KG1 (cell line): ENCODE measurements around the gene ARHGAP26.
"Not testable (repeated sequence)": the region's sequence is repeated elsewhere in the genome, so short reads cannot be mapped to it uniquely, and the experiment has no call there.

ENCODE experiments used
- DNase-seq: peaks from one replicate; lab custom pipeline; 2025; lab: John Stamatoyannopoulos, UW

Gene ARHGAP26

DNA sequence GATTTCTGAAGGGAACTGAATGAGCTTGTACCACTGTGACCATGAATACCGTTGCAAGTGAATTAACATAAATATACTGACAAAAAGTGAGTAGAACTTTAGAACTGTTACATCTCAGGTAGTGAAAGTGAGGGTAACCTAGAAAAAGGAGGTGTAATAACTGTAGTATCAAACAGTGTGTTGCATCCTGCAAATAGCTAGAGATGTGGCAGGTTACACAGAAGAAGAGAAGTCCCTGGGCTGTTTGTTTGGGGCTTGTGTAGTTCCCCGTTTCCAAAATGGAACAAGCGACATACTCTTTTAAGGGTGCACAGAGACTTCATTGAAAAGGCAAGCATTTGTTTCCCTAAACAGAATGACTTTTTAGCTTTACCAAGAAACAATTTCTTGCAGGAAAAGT is 418.5 kb downstream of the ARHGAP26 start:
- DNase-seq, result no peak

DNA sequence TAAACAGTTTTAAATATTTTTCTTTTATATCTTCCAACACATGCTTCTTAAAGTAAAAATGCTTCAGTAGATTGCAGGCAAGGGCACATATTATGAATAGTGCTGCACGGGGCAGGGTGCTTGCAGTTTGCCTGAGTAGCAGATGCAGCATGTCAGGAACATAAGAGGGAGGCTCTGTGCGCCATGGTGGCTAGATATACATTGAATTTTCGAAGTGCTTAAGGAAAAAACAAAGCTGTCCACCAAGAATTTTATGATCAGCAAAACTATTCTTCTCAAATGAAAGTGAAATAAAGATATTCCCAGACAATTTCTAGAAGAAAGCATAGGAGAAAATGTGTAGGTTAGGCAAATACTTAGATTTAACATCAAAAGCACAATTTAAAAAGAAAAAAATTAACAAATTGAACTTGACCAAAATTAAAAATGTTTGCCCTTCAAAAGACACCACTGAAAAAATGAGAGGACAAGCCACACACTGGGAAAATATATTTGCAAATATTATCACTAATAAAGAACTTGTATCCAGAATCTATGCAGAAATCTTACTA is 420.2 kb downstream of the ARHGAP26 start:
- DNase-seq, result no peak

DNA sequence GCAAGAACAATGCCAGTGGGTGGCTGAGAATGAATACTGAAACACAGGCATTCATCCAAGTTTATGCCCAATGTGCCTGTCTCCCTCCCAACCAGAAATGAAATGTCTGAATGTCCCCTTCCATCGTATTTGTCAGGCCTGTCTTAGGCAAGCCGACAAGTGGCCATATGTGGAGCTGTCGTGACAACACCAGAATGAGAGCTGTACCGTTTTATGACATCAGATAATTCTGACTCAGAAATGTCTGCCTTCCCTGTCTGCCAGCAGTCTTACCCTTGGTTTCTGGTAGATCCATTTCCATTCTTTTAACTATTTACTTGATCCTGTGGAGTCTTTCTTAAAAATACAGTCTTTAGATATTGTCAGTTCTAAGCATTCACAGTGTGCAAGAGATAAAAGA is 421.5 kb downstream of the ARHGAP26 start:
- DNase-seq, result no peak

DNA sequence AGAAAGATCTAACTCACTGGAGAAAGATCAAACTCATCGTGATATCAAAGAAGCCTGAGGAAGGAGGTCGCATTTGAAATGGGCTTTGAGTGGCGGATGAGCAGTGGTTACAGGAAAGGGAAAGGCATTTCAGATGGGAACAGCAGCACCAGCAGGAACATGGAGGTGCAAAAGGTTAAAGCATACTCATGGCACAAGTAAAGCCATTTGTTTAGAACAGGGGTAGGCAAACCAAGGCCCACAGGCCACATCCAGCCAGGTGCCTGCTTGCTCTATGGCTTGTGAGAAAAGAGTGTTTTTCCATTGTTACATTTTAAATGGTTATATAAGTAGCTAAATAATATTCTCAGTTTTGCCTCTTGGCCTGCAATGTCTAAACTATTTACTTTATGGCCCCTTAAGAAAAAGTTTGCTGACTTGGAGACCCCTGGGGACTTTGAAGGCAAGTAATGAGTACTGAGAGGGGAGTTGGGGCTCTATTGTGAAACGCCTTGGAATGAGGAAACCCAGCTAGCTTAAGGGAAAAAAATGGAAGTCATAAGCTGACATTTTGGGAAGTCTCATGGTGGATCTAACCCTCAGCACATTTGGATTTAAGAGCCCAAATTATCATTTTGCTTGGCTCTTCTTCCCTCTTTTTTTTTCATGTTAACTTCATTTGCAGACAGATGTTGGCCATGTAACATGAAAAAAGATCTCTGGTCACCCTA is 422.2 kb downstream of the ARHGAP26 start:
- no peak for DNase-seq

DNA sequence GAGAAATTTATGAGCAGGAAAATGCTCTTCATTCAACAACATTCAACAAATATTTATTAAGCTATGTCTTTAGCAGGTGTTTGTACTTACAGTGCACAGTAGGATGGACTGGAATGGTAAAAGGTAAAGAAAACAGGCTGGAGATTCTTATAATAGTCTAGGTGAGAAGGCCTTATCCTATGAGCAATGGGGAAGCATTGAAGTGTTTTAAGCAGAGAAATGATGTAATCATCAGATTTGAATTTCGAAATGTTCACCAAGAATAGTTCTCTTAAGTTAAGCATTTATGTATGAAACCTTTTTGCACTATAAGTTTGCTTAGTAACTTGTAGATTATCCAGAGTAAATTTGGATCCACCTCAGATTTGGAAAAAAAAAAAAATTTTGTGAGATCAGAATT is 424.0 kb downstream of the ARHGAP26 start:
- DNase-seq, result no peak

DNA sequence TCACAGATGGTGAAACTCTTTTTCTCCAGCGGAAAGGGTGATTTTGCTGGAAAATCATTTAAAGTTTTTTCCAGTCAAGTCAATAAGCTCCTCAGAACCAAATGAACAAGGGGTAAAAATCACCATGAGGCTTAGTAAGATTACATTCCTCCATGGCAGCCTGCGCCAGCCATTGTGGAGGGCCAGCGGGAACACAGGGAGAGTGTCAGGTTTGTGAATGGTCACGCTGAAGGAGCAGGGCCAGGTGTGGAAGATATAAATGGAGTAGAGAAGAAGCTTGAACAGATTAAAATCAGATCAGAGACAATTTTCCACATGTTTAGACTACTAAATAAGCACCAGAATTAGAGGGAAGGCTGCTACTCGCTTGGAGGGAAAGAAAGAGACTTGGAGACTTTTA is 424.5 kb downstream of the ARHGAP26 start:
- no peak for DNase-seq

DNA sequence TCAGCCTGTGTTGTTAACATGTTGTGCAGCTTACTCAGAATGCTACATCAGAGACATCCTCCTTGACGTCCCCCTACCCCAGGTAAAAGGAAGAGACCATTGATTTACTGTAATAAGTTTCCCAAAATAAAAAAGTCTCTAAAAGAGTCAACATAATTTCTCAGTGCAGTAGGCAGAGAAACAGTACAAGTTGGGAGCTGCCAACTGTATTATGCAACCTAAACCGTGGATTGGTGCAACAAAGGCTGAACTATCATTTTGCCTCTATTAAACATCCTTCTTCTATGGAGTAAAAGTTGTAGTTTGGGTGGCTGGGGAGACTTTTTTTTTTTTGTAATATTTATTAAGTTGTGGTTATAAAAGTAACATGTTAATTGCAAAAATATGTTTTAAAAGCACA is 425.3 kb downstream of the ARHGAP26 start:
- DNase-seq, result no peak

DNA sequence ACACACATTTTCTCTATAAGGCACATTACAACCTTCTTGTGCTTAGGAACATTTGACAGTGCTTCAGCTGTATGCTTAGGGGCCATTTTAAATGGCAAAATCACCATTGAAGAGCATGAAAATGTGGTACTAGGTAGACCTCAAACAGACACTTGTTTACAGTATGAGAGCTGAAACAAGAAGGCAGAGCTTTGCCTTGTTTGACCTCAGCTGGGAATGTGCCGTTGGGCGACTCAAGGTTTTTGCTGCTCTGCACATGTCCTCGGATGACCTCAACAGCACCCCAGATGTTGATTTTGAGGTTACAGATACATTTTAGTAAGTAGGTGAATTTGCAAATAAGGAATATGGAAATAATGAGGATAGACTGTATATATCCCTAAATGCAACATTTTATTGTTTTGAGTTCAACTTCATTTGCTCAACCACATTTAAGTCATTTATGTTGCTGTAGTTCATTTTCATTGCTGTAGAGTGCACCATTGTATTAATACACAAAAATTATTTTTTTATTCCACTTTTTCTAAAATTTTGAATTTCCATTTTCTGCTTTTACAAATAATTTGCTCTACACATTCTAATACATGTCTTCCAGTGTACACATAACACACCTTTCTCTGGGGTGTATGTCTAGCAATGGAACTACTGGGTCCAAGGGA is 426.6 kb downstream of the ARHGAP26 start:
- no peak for DNase-seq

DNA sequence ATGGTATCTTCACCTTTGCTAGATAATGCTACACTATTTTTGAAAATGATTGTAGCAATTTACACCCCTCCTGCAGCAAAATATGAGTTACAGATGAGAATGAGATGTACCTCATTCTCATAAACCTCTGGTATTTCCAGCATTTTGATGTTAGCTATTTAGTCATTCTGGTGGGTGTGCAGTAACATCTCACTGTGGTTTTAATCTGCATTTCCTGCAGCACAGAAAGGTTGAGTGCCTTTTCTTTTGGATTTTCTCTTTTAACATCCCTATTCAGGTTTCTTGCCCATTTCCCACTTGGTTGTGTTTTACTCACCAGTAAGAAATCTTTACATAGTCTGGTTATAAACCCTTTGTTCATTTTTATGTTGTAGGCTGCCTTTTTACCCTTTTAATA is 427.1 kb downstream of the ARHGAP26 start:
- DNase-seq, result no peak

DNA sequence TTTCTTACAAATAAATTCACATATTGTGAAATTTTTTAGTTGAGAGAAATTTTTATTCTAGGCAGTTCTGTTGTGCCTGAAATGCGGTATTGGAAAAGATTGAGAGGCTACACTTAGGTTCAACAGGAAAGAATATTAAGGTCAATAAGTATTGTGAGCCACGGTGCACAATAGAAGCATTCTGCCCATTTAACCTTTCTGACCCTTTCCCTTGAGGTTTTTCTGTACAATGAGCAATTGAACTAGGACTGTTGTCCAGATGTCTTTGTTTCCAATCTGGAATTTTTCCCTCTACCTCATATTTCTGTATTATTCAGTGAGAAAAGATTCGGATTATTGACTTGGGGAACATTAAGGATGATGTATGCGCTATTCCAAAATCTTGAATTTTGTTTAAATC is 428.2 kb downstream of the ARHGAP26 start:
- DNase-seq, result no peak

DNA sequence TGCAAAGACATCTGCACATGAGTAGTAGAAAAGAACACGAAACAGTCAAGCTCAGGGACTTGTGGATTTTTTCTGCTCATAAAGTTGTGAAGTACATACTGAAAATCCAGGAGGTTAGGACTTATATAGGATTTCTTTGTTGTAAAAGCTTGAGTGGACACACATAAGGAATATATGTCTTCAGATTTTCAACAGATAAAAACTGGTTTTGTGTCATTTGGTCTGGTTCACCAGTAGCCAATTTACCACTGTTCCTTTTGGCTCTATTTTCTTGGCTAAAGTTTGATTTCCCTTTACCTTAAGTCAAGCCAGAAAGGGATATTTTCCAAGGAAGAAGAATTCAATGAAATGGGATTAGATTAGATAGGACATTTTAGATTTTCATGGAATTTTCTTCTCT is 429.0 kb downstream of the ARHGAP26 start:
- no peak for DNase-seq

DNA sequence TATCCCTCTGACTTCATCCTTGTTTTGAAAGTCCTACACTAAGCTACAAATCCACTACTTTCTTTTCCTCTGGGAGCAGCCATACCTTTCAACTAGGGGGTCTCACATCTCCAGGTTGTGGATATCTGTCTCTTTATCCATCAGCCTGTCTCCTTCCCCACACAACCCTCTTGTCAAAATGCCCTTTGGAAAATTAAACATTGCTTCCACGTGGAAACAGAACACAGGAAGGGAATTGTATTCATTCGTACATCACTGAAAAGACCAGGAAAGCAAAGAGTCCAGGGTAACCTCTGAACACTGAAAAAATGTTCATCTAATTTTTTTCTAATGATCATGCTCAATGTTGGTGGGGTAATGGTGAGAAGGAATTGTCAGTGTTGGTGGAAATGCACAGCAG is 429.7 kb downstream of the ARHGAP26 start:
- no peak for DNase-seq

DNA sequence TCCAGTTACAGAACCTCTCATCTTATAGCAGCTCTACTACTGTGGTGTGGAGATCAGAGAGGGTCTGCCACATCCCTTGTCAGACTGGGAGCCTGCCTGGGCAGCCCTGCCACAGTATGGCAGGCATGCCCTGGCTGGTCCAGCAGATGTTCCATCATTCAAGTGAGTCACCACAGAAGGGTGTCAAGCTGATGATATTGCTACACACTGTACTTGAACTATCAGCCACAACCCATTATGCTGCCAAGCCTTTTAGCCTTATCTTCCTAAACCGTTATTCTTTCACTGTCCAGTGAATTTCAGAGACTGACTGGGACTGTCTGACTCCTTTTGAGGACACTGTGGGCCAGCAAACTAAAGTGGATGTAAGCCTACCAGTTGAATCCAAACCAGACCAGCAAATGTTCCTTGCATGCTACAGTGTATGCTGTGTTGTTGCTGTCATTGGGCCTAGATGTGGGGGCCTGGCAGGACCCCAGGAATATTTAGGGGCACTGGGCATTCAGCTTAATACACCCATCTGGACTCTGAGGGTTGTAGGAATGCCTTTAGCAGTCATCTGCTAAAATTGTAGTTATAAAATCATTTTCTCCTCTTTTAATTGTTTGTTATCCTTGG is 430.7 kb downstream of the ARHGAP26 start:
- no peak for DNase-seq

DNA sequence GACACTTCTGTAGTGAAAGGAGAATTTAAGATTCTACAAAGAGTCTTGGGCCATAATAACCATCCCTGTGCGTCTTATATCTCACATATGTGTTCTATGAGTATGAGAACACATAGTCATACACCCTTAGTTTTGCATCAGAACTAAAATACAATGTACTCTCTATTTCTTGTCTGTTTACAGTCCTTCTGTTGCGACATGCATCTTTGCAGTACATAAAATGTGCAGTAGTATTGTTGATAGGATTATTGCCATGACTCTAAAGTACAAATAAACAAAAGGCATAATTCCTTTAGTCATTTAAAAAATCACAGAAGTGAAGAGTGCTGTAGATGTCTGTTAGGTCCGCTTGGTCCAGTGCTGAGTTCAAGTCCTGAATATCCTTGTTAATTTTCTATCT is 431.4 kb downstream of the ARHGAP26 start:
- no peak for DNase-seq

DNA sequence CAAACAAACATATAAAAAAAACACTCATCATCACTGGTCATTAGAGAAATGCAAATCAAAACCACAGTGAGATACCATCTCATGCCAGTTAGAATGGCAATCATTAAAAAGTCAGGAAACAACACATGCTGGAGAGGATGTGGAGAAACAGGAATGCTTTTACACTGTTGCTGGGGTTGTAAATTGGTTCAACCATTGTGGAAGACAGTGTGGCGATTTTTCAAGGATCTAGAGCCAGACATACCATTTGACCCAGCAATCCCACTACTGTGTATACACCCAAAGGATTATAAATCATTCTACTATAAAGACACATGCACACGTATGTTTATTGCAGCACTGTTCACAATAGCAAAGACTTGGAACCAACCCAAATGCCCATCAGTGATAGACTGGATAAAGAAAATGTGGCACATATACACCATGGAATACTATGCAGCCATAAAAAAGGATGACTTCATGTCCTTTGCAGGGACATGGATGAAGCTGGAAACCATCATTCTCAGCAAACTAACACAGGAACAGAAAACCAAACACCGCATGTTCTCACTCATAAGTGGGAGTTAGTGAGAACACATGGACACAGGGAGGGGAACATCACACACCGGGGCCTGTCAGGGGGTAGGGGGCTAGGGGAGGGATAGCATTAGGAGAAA is 433.3 kb downstream of the ARHGAP26 start:
- not testable (repeated sequence) for DNase-seq

DNA sequence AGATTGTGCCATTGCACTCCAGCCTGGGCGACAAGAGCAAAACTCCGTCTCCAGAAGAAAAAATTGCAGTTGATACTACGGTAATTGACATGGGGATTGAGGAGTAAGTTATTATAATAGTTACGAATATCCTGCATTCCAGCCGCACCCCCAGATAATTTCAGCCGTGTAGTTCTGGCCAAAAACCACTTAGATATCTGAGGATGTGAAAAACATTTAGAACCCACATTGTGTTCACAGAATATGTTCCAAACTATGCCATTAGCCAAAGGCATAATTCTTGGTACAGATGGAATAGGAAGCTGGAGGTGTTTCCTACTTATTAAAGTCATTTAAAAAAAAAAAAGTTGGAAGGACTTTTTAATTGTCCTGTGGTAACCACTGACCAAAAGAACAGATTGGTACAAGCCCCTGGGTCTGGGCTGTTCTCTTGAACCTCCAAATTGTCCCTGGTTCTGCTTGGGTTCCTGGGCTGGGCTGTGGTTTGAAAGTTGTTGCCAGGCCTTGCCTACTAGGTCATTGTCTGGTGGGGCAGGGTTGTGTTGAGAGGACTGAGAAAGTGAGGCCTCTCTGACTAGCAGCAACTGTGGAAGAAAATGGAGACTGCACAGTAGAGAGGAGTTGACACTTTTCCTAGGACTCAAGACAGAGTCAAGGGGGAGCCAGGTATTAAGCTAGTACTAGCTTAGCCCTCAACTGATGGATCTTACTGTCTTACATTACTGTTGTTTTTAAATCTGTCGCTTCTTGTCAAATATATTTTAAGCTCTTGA is 434.5 kb downstream of the ARHGAP26 start:
- DNase-seq, result no peak

DNA sequence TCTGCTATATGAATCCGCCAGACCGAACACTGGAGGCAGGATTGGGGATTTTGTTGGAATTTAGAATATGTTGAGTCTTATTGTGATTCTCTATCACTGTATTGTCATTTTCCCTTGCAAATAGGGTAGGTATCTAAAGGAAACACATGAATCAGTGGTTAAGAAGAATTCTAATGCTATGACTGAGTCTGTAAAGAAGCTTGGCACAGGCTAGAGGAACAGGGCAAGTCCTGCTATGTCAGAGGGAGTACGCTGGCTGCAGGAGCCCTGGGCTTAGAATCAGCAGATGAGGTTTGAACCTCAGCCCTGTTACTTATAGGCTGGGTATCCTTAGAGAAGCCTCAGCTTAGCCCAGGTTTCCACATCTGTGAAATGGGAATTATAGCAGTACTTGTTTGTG is 435.2 kb downstream of the ARHGAP26 start:
- DNase-seq, result no peak

DNA sequence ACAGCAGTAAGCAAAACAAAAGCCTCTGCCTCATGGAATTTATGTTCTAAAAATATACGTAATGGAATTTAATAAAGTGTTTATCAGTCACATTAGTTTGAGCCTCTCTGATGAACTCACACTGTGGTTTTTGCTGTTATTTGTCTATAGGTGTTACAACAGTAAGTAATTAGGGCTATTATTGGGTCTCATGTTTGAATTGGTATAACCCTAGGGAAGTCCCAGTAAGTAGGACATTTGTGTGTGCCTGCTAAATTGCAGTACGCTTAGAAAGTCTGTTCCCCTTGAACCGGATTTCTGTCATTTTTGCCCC is 435.7 kb downstream of the ARHGAP26 start:
- DNase-seq, result no peak

DNA sequence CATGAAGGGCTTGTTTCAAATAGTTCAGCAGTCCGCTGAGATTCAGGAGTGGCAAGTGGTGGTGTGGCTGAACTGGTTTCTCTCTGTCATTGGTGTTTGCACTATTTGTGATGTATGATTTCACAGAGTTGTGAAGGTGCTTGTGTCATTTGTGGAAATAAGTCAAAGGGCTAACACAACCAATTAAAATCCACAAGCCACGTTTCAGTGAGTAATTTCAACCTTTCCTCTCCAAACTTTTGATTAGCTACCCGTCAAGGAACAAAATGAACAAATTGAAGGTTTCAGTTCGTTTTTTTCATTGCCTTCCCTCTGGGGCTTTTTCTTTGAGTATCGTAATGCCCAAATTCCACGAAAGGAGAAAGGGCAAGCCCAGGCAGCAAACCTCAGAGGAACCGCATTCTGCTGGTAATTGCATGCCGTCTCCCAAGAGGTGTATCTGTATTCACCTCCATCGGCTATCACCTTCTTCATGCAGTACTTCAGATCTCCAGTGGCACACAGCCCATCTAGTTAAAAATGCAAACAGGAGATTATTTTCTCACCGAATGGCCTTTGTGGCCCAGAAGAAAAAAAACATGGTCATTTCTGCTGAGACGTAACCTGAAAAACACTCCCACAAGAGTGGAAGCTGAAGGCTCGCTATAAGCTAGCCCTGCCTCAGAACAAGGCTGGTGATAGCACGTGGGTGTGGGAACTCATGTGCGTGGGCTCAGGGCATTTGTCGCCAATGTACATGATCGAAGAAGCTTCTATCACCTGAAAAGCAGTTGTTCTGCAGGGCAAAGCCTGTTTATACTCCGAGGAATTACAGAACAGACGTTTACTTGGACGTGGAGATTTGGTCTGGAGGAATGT is 436.2 kb downstream of the ARHGAP26 start:
- no peak for DNase-seq

DNA sequence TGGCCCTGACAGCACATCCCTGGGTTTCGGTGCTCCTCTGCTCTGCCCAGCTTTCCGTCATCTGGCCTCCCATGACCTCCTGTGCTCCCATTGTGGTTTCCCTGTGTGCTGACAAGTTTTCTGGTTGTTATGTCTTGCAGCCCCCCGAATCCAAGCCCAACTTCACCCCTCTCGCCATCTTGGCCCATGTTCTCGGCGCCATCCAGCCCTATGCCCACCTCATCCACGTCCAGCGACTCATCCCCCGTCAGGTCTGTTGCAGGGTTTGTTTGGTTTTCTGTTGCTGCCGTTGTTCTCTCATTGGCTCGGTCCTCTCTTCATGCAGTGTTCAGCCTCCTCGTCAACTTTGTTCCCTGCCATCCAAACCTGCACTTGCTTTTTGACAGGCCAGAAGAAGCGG is 436.9 kb downstream of the ARHGAP26 start:
- no peak for DNase-seq
